Chondrocyte (in vitro differentiated cells): ENCODE measurements around the gene TANC1. TPM values are rescaled to one million over a fixed set of nuclear protein-coding genes. Genes with fewer than 3 reads are reported as not detected.

ENCODE experiments used
- DNase-seq: peaks from one replicate; pipeline ENCODE4 v3.0.0; 2021; ENCODE audit warnings: mixed read lengths, low spot score
- H3K27ac Mint-ChIP-seq: one replicate; pipeline ENCODE4 v1.8.0; 2021; ENCODE audit warnings: mild to moderate bottlenecking, moderate library complexity, mixed read lengths; ENCODE audit not compliant: unreplicated experiment
- H3K27me3 Mint-ChIP-seq: 2 replicates; pipeline ENCODE4 v1.8.0; 2021; ENCODE audit warnings: low read depth, mixed read lengths
- H3K36me3 Mint-ChIP-seq: 2 replicates; pipeline ENCODE4 v1.8.0; 2021; ENCODE audit warnings: low read depth, mixed read lengths
- H3K4me1 Mint-ChIP-seq: 2 replicates; pipeline ENCODE4 v1.8.0; 2021; ENCODE audit warnings: low read depth, mild to moderate bottlenecking, mixed read lengths
- H3K4me3 Mint-ChIP-seq: one replicate; pipeline ENCODE4 v1.8.0; 2021; ENCODE audit warnings: mild to moderate bottlenecking, moderate library complexity, mixed read lengths; ENCODE audit not compliant: unreplicated experiment
- H3K9me3 Mint-ChIP-seq: 2 replicates; pipeline ENCODE4 v1.8.0; 2021; ENCODE audit warnings: low read depth, mixed read lengths
- CTCF ChIP-seq: fragments of 200-600 bp; sonication (generic); IDR thresholded peaks from 2 replicates; pipeline ENCODE4 v1.5.0; 2021; ENCODE audit warnings: antibody characterized with exemption, mild to moderate bottlenecking, moderate library complexity
- total RNA-seq: library from RNA; stranded (reverse); gene quantifications from 3 replicates; pipeline ENCODE4 v1.2.1, GENCODE V29; 2021

Gene TANC1
- total RNA-seq, 1 donor from 2014 or later: 29.5 TPM

- DNase-seq: no peak
- H3K27ac Mint-ChIP-seq: peak overlapping the region; percentile 9
- no peaks in the 10 kb centered on the region for H3K27me3 Mint-ChIP-seq
- H3K9me3 Mint-ChIP-seq: no peaks in the 10 kb centered on the region
- no peak overlapping the region for H3K4me3 Mint-ChIP-seq
- TF ChIP-seq CTCF: no peak
- peaks cover 47% of the 10 kb centered on the region for H3K4me1 Mint-ChIP-seq
- no peaks in the 10 kb centered on the region for H3K36me3 Mint-ChIP-seq
Measured at GRCh38 chr2:158994920-158995676, 26.7 kb downstream of the TANC1 start.

DNA sequence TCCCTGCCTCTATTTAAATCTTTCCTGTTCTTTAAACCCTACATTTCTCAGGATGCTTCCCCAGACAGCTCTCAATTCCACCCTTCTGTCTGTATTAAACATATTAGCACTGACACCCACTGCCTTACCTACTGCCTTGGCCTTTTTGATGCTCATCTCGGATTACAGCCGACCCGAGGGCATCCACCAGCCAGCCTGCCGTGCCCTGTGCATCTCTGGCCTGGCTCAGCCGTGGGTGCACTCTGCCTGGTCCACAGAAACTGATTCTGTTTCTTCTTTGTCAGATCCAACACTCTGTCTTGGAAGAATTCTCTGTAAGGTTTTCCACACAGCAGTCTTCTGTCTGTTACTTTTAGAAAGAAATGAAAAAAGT lies 27.2 kb downstream of the TANC1 start:
- no peak for TF ChIP-seq CTCF
- peaks cover 41% of the 10 kb centered on the region for H3K4me1 Mint-ChIP-seq
- no peaks in the 10 kb centered on the region for H3K27me3 Mint-ChIP-seq
- no peak for DNase-seq
- no peaks in the 10 kb centered on the region for H3K9me3 Mint-ChIP-seq
- peak overlapping the region; percentile 9 for H3K27ac Mint-ChIP-seq
- no peaks in the 10 kb centered on the region for H3K36me3 Mint-ChIP-seq
- no peak overlapping the region for H3K4me3 Mint-ChIP-seq

DNA sequence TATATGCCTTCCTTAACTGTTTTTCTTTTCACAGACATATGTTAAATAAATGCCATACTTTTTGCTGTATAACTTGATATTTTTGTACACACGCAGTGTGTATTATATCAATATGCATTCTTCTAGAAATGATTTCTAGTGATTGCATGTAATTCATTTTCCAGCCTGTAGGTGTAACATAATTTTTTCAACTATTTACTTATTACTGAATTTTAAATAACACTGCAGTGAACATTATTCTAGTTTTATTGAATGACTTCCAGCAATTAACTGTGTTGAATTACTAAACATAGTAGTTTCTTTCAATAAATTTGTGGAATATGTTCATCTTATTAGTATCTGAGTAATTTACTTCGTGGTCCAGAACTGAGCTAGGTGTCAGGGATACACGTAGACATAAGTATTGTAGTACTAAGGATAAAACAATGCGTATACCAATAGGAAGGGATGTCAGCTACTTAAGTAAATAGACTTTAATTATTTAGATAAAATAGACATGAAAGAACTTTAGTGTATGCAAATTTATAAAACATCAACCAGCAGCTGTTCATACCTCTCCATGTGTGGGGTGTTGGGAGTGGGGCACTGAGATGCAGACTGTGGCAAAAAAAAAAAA lies 28.0 kb downstream of the TANC1 start:
- Mint-ChIP-seq H3K9me3 (no peaks in the 10 kb centered on the region), H3K27ac (no peak overlapping the region), H3K36me3 (no peaks in the 10 kb centered on the region), H3K27me3 (no peaks in the 10 kb centered on the region), H3K4me3 (no peak overlapping the region), H3K4me1 (peaks cover 40% of the 10 kb centered on the region)
- peak; percentile 72 for TF ChIP-seq CTCF
- DNase-seq: no peak

DNA sequence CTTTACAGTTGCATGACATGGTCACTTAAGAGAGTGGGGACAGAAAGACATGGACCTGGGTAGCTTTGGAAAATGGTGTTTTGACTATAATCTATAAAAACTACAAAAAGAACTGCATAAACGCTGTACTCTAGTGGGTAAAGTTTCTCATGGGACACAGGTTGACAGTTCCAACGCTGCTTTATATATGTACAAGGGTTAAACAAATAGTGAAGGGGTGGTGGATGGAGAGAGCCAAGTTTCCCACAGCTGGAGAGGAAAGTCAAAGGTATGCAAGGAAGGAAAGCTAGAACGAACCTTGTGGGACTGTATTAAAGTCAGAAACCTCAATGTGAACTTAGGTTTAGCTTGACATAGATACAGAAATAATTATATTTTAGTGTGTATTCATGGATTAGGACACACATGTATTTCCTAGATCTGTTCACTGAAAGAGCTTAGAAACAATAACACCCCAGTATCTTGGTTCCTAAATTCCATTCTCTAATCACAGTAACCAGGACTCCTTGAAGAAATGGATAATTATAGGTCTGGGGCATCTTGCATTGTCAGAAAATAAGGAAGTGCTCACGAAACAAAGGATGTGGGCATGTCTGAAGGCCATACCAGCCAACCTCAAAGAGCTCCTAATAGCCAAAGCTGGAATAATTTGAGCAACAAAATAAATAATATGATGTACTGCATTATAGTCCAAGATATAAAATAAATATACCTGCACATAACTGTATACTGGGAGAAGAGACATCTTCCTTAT lies 28.8 kb downstream of the TANC1 start:
- H3K27ac Mint-ChIP-seq: peak overlapping the region; percentile 64
- no peak overlapping the region for H3K4me3 Mint-ChIP-seq
- no peaks in the 10 kb centered on the region for H3K36me3 Mint-ChIP-seq
- no peaks in the 10 kb centered on the region for H3K27me3 Mint-ChIP-seq
- TF ChIP-seq CTCF: no peak
- H3K4me1 Mint-ChIP-seq: peaks cover 42% of the 10 kb centered on the region
- no peak for DNase-seq
- H3K9me3 Mint-ChIP-seq: no peaks in the 10 kb centered on the region

DNA sequence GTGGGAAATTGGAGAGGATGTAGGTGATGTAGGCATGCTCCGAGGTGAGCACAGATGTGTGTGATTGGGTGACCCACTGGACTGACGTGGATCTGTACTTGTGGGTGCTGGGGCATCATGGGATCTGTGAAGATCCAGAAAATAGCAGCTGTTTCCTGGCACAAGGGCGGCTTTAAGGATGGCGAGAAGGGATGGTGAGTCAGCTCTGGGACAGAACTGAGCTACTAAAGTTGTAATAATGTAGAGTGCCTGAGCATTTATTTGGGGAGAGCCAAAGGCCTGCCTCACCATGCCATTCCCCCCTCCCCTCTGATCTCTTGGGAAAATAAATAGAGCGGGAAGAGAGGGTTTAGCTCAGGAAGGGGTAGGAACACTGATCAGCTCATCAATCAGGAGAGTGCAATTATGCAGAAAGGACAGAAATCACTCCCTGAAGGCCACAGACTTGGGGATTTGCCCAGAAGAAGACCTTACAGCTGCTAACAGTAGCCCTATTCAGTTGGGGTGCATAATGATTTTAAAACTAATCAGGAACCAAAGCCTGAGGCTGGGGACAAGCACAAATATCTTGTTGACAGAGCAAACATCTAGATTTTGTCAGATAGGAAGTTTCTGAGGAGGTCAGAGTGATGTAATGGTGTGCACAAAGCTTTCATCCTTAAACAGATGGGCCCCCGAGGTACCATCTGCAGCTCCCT lies 30.3 kb downstream of the TANC1 start:
- H3K4me3 Mint-ChIP-seq: no peak overlapping the region
- no peaks in the 10 kb centered on the region for H3K27me3 Mint-ChIP-seq
- no peak for TF ChIP-seq CTCF
- H3K4me1 Mint-ChIP-seq: peaks cover 44% of the 10 kb centered on the region
- H3K9me3 Mint-ChIP-seq: no peaks in the 10 kb centered on the region
- H3K27ac Mint-ChIP-seq: peak overlapping the region; percentile 79
- DNase-seq: no peak
- no peaks in the 10 kb centered on the region for H3K36me3 Mint-ChIP-seq
